CD4-positive, alpha-beta T cell treated with Interleukin-2 at 100 ng/mL for 4 hours (primary cell): Measurements from ENCODE around the gene DBN1.

Experiments used
- DNase-seq: peaks from one replicate; pipeline ENCODE4 v3.0.0-alpha.2; 2020; ENCODE audit warnings: low spot score

DBN1 gene

DNA sequence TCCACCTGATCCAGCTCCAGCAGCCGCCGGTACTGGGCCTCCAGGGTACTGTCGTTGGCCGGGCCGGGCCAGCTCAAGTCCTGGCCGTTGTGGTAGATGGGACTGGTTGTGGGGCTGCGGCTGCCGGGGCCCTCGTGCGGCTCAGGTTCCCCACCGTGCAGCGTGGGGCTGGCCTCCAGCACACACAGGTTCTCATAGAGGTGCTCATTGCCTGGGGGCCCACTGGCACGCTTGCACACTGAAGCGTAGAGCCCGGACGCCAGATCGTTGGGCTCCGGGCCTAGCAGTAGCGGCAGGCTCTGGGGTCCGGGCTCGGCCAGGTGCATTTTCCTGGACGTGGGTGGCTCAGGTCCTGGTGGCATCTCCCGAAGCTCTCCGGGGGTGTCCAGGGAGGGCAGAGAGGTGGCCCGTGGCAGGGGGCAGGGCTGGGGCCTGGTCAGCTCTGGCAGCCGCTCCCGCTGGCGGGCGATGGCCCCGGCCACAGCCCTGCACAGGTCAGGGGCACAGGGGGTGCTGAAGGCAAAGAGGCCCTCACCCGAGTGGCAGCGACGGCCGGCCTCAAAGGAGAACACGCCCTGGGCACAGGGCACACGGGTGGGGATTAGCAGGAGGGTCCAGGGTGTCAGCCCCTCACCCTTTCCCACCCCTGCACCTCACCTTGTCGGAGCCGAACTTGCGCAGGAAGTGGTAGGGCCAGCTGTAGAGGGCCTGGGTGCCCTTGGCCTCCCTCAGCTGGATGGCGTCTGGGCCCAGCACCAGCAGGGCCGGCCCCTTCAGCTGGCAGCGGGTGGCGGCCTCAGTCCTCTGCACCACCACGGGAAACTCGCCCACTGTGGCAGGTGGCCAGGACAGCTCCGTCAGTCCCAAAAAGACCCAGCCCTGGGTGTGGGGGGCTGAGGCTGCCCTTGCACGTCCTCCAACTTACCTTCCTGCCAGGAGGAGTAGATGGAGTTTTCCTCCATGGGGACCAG lies 30.9 kb upstream of the DBN1 start:
- DNase-seq, result no peak

DNA sequence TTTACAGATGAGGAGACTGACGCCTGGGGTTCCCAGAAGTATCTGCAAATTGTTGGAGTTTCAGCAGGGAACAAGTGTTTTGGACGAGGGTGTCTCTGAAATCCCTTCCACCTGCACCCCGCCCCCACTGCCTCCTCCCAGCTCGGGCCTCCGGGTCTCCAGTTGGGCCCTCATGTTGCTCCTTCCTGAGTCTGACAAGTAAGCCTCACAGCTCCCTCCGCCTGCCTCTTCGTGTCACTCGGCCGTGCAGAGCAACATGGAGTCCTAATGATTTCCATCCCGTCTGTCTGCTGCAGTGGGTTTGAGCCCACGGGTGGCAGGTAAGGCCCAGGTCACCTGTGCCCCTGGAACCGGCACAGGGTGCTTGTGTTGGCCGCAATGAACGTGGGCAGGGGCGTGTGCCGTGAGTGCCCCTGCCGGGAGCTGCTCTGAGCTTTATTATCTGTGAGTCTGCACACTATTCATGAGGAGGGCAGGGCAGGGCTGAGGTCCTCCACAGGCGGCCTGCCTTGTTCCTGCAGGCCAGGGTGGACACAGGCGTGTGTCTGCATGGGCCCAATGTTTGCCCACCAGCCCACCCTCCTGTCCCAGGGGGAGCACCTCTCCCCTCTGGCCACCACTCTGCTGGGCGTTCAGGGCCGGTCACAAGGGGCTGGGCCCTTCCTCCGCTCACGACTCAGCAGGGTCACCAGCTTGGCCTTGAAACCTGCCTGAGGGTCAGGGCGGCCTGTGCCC lies 30.1 kb upstream of the DBN1 start:
- no peak for DNase-seq

DNA sequence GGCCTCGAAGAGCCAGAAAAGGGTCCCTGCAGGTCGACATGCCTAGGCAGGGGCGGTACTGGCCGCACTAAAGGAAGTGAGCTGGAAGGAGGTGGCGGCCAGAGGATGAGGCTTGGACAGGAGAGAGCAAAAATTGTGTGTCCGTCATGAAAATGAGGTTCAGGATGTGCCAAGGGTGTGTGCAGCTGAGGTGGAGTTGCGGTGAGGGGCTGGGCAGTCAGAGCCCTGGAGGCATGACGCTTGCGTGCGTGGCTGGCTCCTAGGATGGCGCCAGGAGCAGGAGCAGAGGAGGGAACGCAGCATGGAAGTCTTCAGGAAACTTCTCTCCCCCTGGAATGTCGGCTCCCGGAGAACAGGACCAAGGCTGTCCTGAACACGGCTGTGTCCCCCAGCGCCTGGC lies 29.5 kb upstream of the DBN1 start:
- DNase-seq, result no peak

DNA sequence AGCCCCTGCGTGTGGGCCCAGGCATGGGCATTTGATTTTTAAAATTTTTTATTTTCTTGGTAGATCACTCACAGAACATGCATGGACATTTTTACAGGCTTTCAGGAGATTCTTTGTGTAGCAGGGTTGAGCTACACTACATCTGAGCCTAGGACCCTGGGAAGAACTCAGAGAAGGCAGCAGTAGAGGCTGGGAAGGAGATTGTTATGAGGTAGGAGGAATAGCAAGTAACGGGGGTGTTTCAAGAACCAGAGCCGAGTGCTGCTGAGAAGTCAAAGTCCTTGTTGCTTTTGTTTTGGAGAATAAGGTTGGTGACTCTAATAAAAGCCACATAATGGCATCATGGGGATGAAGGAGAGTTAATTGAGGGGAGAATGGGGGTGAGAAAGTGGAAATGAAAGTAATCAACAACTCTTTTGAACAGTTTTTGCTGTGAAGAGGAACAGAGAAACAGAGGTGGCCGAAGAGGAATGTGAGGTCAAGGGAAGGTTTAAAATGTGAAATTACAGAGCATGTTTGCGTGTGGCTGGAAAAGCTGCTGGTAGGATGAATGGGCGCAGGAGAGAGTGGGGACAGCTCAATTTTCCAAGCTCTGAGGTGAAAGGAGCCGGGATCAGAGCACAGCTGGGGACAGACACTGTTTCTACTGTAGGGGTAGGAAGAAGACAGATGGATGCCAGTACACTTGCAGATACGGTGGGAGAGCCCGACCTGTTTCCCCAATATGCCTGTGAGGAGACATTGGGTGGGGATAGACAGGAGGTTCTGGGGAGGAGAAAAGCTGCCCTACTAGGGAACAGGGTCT lies 28.6 kb upstream of the DBN1 start:
- DNase-seq, result no peak

DNA sequence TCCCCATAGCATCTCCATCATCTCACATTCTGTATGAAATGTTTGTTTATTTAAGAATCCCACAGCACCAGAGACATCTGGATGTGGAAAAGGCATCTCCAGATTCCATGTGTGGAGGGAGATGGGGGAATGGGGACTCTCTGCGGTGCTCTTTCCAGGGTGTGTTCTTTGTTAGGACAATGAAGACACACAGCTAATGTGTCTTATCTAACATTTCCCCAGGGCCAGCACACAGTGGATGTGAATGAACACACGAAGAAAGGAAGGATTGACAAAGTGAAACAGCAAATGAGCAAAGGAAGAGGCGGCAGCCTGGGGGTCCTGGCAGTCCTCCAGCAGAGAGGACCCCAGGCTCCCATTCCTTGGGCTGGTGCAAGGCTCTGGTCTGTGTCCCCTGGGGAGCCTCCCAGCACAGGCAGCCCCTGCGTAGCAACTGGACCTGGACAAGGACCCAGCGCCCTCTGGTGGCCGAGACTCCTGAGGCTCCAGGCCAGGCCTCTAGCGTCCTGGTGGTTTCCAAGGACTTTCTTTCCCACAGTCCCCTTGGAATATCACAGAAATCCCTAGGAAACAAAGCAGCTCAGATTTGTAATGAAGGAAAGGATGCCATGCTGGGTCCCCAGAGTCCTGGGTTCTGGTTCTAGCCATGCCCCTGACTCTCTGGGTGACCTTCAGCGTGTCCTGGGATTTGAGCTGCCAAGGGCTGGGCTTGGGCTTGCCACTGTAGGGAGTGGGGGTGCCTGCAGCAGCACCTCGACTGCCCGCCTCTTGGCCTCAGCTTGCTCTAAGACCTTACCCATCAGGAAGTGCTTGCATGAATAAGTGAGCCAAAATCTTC lies 27.5 kb upstream of the DBN1 start:
- peak; percentile 83 for DNase-seq

DNA sequence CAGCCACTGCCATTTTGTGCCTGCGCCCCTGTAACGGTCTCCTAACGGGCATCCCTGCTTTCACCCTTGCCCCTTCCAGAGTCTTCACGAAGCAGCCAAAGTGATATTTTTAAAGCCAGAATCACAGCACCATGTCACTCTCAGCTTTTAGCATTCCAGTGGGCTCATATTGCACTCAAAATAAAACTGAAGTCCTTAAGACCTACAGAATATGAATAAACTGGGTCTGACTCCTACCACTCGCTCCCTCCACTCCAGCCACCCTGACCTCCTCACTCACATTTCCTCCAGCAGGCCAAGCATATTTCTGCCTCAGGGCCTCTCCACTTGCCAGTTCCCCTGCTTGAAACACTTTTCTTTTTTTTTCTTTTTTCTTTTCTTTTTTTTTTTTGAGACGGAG lies 26.4 kb upstream of the DBN1 start:
- no peak for DNase-seq

DNA sequence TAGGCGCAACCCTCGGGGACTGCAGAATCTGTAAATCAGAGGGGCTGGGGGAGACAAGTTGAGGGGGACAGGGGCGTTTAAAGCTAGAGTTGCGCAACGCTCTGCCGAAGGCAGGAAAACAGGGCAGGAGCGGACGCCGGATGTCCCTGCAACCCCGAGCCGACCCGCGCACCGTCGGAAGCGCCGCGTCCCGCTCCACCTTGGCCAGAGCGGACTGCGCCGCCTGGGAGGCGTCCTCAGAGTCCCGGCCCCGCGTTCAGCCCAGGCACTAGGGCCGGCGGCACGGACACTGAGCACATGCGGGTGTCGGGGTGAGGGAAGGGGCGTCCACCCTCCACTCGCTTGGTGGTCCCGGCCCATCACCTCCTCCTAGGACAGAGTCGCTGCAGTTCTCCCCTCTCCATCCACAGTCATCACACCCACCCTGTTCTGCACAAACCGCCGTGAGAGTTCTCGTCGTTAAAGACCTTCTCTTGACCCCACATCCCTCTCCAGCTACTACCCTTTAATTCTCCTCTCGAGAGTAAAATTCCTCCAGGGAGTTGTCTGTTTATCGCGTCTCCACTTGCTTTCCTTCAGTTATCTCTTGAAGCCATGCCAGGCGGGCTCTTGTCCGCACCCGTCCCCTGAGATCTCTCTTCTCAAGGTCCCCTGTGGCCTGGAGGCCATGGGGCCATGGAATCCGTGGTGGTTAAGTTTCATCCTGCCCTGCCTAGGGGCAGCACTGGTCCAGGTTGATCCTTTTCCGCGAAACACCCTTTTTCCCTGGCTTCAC lies 24.8 kb upstream of the DBN1 start:
- no peak for DNase-seq

DNA sequence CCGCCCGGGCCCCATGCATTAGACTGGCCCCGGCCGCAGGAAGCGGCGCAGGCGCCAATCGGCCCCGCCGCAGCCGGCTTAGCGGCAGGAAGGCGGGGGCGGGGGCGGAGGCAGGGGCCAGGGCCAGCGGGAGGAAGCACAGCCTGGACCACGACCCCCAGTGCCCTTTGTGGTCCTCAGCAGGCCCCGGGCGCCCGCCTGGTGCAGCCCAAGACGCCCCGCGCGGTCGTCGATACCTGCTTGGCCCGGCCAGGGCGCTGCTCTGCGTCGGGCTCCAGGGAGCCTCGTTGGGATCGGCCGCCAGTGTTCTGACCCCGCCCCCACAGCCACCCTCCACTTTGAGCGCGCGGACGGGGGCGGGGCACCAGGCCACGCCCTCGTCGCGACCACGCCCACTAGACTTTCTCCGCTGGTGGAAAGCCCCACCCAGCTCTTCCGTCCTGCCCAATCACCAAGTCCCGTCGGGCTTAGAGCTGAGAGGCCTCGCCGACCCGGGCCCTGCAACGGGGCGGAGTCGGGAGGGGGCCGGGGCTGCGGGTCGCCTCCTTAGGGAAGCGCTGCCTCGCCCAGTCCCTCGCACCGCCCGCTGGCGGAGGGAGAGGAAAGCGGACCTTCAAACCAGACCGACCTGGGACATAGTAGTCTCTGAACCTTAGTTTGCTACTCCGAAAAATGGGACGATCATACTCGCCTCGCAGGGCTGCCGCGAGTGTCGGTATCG lies 24.0 kb upstream of the DBN1 start, which contains the start of gene PDLIM7:
Gene PDLIM7, minus strand, starts transcription at position 313 of the 721 bp plus-strand sequence. CDS start 1,092 bp downstream, outside the sequence.
- peak; percentile 94 for DNase-seq

DNA sequence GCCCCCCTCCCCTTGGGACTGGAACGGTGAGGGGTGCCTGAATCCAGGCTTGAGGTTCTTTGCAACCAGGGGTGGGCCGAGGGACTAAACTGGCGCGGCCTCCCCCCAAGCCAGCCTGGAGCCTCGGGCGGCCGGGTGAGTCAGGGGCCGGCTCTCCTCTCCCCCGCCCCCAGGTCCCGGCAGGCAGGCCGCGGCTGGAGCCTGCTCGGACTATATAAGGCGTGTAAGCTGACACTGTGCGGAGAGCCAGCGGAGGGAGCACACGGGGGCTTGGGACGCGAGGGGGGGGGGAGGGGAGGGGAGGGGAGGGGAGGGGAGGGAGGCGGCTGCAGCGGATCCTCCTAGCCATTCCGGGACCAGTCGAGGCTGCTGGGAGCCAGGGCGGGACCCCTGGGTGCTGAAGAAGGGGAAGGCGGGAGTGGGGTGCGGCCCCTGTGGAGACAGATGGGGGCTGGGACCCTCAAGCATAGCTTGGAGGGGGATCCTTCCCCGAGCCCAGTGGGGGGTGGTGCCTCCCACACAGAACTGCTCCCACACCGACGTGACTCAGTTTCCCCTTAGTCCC lies 23.4 kb upstream of the DBN1 start:
- no peak for DNase-seq

DNA sequence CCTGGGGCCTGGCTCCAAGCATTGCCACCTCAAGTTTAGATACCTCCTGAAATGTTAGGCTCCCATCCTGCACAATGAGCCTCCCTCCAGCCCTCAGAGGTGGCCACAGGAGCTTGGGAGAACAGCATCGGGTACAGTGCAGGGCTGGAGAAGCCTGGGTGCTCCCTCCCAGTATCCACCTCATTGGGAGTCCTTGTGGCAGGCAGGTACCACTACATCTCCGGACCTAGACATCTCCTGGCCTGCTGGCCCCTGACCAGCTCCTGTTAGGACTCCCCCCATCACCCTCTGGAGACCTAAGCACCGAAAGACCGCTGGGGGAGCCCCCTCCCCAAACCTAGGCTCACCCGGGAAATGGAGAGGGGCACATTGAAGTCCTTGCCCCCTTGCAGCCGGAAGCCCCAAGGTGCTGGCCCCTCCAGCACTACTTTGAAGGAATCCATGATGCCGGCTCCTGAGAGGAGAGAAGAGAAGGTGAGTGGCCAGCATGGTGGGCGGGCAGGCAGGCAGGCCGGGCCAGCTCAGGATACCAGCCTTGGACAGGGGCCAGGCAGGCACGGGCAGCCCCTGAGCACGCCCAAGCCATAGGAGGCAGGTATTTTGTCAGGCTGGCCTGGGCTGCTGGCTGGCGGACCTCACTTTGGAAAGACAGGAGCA lies 22.8 kb upstream of the DBN1 start:
- no peak for DNase-seq

DNA sequence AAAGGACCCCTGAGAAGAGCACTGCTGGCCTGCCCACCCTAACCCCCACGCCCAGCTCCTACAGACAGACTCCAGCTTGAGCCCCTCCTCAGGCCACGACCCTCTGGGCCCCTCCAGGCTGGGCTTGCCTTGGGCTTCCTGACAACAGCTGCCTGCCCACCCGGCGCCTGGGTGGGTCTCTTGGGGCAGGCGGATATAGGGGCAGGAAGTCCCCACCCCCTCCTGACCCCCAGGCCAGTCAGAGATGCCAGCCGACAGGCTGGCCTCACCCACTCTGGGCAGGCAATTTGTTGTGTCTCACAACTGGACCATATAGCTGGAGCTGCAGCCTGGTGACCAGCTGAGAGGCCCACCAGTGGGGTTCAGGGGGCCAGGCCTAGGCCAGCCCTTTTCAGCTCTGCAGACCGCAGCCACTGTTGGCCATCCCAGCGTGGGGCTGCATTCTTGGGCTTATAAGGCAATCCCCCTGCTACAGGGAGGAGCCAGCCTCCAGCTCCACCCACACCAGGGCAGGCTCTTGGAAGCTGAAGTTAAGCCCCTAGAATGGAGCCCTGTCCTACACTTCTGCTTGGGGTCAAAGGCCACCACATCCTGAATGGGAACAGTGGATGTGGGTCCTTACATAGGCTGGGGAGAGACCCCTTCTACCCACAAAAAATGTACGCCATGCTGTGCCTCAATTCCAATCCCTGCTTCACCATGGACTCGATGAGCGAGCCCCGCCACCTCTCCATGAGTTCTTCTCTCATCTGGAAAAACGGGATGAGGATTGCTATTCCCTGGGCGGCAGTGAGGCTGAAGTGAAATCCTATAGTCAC lies 22.0 kb upstream of the DBN1 start:
- no peak for DNase-seq

DNA sequence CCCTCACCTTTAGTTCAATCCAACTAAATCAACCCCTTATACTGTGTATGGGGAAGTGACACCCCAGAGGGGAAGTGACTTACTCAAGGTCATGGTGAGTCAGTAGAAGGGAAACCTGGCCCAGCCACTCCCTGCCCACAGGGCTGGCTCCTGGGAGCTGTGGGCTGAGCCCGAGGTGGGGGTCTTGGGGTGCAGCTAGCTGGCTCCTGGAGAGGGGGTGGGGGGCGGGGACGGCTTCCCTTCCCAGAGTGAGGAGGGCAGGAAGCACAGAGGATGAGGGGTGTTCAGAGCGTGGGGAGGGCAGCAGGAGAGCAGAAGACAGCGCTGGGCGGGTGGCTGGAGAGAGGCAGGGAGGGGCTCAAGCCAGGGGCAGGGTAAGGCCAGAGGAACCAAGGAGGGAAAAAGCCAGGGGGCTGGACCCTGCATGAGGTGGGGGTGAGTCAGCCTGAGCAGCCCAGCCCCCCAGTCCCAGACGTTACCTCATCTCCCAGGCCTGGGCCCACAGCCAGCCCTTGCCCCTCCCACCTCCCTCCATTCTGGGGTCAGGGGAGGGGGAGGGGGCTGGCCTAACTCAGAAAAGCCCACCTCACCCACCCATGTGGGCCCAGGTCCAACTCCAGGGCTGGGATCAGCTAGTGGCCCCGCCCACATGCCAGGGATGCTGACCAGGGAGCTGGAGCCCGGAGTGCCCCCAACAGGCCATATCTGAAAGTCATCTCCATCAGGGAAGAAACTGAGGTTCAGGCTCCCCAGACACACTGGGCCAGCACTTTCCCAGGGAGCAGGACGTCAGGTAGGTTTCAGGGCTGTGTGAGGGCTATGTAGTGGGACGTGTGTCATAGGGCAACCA lies 21.1 kb upstream of the DBN1 start:
- peak; percentile 51 for DNase-seq

DNA sequence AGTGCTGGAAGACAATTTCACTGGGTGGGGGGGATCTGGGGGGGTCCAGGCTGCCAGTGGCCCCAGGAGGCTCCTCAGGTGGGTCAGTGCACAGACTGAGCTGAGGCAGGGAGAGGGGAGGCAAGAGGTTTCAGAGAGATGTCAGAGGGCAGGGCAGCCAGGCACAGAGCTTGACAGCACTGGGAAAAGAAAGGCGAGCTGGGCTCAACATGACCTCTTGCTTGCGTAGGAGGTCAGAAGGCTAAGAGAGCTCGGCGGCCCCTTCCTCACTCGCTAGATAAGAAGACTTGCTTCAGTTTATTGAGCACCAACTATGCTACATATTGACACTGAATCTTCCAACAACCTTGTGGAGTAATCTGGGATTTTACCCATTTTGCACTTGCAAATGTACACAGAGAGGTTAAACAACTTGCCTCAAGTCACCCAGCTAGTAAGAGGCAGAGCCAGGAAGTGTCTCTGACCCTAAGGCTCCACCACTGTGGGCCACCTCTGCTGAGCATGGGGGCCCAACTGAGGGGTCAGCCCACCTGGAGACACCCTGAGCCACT lies 20.4 kb upstream of the DBN1 start:
- DNase-seq, result no peak

DNA sequence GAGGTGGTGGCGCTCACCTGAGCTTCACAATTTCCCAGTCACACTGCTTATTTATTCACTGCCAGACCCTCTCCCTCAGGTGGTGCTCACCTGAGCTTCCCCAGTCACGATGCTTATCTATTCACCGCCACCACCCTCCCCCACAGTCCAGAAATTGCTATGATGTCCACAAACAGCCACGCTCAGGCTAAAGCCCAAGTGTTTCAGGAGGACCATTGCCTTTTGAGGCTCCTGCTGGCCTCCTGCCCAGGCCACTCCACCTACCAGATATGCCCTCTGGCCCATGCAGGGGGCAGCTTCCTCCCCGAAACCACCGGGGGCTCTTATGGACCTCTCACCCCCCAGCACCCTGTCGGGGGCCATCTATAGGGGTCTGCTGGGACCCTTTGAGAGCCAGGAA lies 19.4 kb upstream of the DBN1 start:
- DNase-seq, result no peak

DNA sequence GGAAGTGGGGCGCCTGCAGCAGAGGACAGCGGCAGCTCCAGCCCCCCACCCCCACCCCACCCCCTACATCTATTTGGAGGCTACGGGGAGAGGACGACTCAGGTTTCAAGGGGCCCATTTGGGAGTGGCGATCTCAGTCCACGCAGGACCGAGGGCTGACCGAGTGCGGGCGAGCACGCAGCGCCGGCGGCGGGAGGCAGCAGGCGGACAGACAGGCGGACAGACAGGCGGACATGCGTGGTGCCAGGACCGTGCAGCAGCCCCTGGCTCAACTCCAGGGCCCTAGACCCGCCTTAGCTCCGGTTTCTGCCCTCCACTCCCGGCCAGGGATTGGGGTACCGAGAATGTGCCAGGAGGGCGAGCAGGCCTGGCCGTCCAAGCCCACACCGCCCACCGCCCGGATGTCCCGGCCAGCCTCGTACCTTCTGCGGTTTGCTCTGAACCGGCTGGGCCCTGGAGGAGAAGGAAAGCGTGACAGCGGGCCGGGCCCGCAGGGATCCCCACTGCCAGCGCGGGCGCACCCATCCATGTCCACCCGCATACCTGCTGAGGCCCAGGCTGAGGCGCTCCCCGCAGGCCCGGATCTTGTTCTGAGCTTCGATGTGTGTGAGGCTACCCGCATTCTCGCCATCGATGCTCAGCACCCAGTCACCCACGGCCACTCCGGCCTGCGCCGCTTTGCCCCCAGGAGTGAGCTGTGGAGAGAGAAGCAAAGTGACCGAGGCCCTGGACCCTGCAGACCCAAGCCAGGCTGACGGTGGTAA lies 18.7 kb upstream of the DBN1 start:
- no peak for DNase-seq

DNA sequence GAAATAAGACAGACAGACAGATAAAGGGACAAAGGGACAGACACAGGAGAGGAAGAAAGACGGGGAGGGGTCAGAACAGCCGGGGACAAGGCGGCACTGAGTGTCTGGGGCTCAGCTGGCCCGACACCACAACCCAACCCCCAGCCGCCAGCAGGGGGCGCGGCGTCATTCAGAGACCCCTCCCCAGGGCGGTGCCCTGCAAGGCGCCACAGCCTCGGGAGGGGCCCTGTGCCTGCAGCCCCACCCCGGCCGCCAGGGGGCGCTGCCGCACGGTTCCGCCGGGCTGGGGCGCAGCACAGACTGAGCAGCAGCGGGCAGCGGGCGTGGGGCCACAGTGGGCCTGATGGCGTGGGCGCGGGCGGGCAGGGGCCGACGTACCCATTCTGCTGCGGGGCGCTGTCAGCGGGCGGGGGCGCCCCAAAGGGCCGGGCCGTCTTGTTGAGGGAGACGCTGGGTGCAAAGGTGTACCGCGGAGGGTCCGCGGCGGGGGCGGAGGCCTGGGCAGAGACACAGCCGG lies 18.1 kb upstream of the DBN1 start:
- DNase-seq, result no peak
